Measurements from ENCODE around the gene FZD10.

DNA sequence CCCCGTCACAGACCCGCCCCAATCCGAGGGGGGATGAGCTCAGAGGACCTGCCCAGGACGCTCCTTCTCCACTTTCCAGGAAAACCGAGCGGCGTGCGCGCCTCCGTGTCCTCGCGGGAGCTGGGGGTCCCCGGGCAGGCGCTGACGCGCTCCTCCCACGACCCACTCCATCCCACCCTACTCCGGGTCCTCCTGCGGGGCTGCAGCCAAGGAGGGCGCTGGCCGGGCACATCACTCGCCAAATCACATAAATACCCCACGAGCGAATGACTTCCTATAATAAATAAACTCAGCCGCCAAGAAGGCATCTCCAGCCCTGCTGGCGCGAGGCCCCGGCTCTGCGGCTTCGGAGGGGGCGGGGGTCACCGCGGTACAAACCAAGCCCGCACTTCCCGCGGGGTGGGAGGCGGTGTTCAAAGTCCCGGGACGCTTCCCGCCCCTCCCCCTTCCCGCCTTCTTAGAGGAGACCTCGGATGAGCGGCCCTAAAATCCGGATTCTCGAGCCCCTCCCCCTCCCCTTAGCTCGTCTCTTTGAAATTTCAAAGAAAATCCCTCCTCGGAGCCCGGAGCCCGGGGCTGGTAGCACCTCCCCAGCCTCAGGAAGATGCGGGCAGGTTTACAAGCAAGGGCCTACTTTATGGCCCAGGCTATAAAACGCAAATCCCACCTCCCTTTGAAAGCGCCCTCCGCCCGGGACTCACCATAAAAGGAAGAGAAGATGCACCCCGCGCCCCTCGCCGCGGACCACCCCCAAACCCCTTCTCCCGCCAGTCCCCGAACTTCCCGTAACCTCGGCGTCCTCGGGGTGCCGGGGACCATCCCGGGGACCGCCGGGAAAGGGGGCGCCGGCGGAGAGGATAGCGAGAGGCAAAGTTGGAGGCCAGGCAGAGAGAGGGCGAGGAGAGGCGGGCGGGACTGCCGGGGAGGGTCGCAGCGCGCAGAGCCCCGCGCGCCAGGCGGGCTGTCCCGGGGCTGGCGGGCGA lies 712 bp upstream of the FZD10 start:
- TF ChIP-seq, protein P1, sequence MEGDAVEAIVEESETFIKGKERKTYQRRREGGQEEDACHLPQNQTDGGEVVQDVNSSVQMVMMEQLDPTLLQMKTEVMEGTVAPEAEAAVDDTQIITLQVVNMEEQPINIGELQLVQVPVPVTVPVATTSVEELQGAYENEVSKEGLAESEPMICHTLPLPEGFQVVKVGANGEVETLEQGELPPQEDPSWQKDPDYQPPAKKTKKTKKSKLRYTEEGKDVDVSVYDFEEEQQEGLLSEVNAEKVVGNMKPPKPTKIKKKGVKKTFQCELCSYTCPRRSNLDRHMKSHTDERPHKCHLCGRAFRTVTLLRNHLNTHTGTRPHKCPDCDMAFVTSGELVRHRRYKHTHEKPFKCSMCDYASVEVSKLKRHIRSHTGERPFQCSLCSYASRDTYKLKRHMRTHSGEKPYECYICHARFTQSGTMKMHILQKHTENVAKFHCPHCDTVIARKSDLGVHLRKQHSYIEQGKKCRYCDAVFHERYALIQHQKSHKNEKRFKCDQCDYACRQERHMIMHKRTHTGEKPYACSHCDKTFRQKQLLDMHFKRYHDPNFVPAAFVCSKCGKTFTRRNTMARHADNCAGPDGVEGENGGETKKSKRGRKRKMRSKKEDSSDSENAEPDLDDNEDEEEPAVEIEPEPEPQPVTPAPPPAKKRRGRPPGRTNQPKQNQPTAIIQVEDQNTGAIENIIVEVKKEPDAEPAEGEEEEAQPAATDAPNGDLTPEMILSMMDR (IDR thresholded peaks at IDR 0.05; ENCODE audit: insufficient read depth, low read length), result no peak
- TF ChIP-seq POLR2AphosphoS5 (IDR thresholded peaks at IDR 0.05; ENCODE audit: low read depth), result no peak
- TF ChIP-seq GABPA (IDR thresholded peaks at IDR 0.05; ENCODE audit: low read depth), result no peak
- TF ChIP-seq REST (IDR thresholded peaks at IDR 0.05; ENCODE audit: insufficient replicate concordance, low read depth), result no peak
- no peak for TF ChIP-seq SPI1 (IDR thresholded peaks at IDR 0.05; ENCODE audit: borderline replicate concordance, low read depth)

Data from HL-60 (cell line).